Activated CD4-positive, alpha-beta T cell treated with anti-CD3 and anti-CD28 coated beads, Interleukin-2, amount 50 U/mL, for 24 hours (primary cell): ENCODE data around the gene SNAP47.

Experiments used
- DNase-seq, 2 donors: peaks; one replicate each; pipeline ENCODE4 v3.0.0-alpha.2; 2020; ENCODE audit warnings: low read depth in 1 of 2, low spot score in 1 of 2

The SNAP47 gene

DNA sequence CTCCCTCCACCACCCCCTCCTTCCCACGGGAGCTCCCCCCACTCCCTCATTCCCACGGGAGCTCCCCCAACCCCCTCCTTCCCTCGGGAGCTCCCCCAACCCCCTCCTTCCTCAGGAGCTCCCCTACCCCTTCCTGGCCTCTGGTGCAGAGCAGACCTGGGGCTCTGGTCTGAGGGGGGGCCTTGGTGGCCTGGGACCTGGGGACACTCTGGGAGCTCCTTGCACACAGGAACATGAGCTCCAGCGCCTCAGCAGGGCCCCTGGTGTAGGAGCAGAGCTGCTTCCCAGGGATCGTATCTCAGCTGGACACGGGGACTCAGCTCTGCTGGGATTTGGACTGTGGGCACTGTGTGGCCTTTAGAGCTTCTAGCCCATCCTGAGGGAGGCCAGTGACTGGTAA lies 60.5 kb downstream of the SNAP47 start:
- no peak for DNase-seq

DNA sequence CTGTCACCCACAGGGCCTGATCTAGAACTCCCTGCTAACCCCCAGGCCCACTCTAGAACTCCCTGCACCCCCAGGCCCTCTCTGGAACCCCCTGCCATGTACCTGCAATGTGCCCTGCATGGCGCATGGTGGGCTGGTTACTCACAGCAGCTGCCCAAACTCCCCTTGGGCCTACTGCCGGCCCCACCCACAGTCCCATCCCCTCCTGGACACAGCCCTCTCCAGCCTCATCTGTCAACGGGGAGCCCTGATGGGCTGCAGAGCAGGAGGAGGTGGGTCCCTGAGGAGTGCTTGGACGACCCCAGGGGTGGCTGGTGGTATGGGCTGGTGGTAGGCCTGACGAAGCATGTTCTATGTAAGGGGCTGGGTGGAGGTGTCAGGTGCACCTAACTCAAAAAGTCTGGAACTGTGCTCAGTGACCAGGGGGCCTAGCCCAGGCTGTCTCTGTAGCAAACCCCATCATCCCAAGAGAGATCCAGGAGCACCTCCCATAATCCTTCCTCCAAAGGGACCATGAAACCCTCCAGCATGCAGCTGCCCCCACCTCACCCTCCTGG lies 61.2 kb downstream of the SNAP47 start:
- no peak for DNase-seq

DNA sequence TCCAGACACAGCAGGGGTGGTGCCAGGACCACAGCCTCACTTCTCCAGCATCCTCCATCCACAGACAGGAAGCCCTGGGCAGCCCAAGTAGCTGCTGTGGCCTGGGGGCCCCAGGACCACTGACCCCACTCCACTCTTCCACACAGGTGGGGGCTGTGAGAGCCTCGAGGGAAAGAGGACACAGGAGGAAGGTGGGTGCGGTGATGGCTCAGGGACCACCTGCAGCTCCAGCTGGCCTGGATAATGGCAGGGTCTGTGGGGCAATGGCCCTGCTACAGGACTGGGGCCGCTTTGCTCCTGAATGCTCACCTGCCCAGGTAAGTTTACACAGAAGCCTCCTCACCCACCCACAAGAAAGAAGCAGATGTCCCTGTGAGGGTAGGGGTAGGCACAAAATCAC lies 61.9 kb downstream of the SNAP47 start:
- DNase-seq: no peak

DNA sequence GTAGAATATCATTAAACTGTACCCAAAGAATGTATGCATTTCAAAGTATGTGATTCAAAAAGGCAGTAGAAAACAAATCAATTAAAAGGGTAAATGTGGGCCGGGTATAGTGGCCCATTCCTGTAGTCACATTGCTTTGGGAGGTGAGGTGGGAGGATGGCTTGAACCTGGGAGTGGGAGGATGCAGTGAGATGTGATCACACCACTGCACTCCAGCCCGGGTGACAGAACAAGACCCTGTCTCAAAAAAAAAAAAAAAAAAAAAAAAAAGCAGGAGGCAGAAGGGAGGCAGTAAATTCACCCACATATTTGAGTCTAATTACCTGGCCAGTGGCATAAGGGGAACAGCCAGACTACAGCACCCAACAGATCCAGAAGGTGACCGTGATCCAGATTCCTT lies 62.4 kb downstream of the SNAP47 start:
- DNase-seq: no peak

DNA sequence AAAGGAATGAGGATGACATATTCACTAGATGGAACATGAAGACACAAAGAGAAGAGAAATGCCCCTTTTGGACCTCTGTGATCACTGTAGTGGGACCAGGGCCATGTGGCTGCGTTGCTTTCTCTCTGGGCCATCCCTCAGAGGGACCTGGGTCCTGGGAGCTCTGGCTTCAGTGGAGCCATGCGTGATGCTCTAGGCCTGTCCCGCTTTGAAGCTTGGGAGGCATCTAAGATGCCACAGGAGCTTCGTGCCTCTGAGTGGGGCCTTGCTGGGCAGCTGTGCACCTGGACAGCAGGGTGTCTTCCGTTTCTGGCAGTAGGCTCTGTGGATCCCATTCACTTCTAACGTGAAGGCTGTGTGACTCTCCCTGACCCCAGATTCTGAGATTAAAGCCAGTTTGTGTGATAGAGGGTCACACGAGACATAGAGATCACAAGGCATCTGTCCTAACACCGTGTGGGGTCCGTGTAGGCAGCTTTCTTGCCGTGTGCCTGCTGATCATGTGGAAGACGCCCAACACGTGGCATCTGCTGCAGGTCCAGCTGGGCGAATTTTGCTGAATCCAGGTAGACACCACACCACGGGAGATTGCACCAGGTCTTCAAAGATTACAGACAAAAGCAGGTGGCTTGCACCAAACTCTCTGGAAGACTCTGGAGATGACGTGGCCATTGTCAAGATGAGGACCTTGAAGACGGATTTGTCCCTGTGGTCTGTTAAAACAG lies 63.0 kb downstream of the SNAP47 start:
- no peak for DNase-seq

DNA sequence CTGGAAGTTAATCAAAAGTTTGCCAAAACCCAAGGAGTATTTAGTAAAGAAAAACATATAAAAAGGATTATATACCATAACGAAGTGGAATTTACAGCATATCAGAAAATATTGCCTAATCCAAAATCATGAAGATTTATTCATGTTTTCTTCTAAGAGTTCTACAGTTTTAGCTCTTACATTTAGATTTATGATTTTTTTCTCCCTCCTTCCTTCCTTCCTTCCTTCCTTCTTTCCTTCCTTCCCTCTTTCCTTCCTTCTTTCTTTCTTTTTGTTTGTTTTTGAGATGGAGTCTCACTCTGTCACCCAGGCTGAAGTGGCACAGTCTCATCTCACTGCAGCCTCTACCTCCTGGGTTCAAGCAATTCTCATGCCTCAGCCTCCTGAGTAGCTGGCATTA lies 64.5 kb downstream of the SNAP47 start:
- DNase-seq: no peak

DNA sequence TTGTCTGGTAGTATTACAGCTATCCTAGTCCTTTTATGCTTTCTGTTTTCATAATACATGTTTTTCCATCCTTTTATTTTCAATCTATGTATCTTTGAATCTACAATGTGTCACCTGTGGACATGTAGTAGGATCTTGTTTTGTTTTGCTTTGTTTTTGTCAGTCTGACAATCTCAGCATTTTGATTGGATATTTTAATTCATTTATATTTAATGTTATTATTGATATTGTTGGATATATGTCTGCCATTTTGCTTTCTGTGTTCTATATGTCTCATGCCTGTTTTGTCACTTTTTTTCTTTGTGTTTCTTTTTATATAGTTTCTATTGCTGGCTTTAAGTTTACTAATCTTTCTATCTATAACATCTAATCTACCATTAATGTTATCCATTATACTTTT lies 68.7 kb downstream of the SNAP47 start:
- DNase-seq: no peak

DNA sequence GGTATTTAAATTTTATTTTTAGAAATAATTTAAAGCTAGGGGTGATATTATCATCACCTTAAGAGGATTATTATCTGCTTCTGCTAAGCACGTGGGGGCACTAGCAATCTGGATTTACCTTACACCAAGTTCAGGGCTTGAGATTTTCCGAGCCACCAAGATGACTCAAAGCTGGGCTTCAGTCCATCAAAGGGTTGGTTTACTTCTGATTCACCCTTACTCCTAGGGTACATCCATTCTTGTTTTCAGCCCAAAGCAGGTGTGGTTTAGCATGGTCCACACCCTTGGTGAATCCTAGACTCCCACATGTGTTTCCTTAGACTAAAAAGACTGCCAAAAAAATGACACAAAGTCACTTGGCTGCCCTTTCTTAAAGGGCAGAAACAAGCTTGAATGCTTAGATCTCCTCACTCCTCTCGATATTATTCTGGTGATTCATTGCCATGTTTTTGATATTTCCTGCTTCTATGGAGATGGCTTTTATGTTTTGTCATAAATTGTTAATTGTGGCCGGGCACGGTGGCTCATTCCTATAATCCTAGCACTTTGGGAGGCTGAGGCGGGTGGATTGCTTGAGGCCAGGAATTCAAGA lies 70.5 kb downstream of the SNAP47 start:
- no peak for DNase-seq

DNA sequence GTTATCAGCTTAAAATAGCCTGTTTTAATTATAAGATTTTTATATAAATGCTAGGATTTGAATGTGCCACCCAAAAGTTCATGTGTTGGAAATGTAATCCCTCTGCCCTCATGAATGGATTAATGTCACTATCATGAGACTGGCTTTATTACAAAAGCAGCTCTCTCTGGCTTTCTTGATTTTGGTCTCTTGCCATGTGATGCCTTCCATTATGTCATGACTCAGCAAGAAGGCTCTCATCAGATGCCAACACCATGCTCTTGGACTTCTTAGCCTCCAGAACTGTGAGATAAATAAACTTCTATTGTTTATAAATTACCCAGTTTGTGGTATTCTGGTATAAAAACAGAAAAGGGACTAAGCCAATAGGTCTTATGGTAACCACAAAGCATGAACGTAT lies 73.3 kb downstream of the SNAP47 start:
- DNase-seq: no peak

DNA sequence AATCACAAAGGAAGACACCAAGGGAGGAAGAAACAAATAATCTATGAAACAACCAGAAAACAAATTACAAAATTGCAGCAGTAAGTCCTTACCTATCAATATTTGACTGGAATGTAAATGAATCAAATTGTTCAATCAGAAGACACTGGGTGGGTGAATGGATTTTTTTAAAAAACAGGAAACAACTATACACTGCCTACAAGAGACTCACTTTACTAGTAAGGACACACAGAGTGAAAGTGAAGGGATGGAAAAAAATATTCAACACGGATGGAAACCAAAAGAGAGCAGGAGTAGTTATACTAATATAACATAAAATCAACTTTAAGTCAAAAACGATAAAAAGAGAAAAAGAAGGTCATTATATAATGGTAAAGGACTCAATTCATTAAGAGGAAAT lies 73.8 kb downstream of the SNAP47 start:
- no peak for DNase-seq

DNA sequence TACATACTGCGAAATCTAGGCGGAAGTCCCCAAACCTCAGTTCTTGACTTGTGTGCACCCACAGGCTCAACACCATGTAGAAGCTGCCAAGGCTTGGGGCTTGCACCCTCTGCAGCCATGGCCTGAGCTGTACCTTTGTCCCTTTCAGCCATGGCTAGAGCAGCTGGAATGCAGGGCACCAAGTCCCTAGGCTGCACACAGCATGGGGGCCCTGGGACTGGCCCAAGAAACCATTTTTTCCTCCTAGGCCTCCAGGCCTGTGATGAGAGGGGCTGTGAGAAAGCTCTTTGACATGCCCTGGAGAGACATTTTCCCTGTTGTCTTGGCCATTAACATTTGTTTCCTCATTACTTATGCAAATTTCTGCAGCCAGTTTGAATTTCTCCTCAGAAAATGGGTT lies 78.7 kb downstream of the SNAP47 start:
- no peak for DNase-seq

DNA sequence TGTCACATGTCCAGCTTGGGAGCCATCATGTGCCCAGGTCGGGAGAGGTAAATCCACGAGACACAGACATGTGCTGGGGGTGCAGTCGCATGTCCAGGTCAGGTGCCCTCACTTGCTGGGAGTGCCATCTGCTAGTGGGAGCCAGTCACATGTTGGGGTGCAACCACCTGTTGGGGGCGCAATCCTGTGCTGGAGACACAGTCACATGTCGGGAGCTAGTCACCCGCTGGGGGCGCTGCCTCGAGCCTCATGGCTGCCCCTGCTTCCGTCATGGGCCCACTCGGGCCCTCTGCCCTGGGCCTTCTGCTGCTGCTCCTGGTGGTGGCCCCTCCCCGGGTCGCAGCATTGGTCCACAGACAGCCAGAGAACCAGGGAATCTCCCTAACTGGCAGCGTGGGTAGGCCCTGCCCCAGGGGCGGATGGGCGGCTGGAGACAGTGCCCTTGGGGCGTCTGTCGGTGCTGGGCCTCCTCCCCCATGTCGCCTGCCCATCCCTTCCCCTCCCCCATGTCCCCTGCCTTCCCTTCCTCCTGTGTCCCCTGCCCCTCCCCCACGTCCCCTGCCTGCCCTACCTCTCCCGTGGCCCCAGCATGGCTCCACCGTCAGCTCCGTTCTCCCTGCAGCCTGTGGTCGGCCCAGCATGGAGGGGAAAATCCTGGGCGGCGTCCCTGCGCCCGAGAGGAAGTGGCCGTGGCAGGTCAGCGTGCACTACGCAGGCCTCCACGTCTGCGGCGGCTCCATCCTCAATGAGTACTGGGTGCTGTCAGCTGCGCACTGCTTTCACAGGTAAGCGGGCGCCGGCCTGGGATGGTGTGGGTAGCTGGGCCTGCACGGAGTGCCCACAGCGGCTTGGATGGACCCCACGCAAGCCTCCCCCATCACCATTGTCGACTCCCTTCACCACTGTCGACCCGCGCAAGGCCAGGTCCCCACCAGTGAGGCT lies 80.5 kb downstream of the SNAP47 start, which contains the start of gene PRSS38:
PRSS38 (plus strand) TSS at position 208 of the 942 bp plus-strand sequence; CDS start at position 250, 42 bp downstream.
- no peak for DNase-seq

DNA sequence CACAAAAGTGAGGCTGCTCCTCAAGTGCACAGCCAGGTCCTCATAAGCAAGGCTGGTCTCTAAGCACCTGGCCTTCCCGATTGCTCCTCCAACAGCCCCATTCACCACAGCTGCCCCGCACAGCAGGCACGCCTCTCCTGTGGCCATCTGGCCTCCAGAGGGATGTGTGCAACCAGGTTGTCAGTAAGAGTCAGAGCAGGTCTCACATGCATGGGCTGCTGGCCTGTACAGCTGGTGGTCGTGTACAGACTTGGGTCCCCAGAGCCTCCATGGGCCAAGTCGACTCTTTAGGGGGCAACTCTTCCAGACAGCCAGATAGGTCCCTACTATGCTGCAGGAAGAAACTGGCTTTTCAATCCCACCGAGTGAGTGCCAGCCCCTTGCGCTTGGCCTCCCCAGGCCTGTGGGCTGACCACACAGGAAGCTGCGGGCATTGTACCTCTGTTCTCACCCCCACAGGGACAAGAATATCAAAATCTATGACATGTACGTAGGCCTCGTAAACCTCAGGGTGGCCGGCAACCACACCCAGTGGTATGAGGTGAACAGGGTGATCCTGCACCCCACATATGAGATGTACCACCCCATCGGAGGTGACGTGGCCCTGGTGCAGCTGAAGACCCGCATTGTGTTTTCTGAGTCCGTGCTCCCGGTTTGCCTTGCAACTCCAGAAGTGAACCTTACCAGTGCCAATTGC lies 81.7 kb downstream of the SNAP47 start:
- DNase-seq: no peak

DNA sequence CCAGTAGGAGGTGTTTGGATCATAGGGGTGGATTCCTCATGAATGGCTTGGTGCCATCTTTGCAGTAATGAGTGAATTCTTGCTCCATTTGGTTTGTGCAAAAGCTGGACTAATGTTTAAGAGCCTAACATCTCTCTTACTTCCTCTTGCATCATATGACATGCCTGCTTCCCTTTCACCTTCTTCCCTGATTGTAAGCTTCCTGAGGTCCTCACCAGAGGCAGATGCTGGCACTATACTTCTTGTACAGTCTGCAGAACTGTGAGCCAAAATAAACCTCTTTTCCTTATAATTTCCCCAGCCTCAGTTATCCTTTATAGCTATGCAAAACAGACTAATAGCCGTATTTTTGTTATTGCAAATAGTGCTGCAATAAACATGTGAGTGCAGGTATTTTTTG lies 88.3 kb downstream of the SNAP47 start:
- no peak for DNase-seq

DNA sequence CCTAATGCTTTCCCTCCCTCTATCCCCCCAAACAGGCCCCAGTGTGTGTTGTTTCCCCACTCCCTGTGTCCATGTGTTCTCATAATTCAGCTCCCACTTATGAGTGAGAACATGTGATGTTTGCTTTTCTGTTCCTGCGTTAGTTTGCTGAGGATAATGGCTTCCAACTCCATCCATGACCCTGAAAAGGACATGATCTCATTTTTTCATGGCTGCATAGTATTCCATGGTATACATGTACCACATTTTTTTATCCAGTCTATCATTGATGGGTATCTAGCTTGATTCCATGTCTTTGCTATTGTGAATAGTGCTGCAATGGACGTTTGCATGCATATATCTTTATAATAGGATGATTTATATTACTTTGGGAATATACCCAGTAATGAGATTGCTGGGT lies 89.0 kb downstream of the SNAP47 start:
- no peak for DNase-seq

DNA sequence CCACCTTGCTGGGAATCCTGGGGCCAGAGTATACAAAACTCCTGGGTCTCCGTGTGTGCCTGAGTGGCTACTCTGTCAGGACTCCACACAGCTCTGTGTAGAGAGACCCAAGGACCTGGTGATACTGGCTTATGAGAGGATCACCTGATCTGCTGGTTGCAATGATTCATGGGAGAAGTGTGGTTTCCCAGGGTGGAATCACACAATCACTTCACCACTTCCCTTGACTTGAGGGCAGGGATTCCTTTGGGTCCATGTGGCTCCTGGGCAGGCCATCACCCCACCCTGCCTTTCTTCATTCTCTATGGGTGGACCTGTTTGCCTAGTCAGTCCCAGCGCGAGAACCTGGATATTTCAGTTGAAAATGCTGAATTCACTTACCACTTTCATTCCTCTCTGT lies 93.6 kb downstream of the SNAP47 start:
- no peak for DNase-seq
